ENCODE data around the gene BMF.
A peak's percentile ranks its signal among the peaks of the same experiment; 100 is the strongest.
"Not testable (repeated sequence)": the region's sequence is repeated elsewhere in the genome, so short reads cannot be mapped to it uniquely, and the experiment has no call there.

Gene BMF, protein sequence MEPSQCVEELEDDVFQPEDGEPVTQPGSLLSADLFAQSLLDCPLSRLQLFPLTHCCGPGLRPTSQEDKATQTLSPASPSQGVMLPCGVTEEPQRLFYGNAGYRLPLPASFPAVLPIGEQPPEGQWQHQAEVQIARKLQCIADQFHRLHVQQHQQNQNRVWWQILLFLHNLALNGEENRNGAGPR

DNA sequence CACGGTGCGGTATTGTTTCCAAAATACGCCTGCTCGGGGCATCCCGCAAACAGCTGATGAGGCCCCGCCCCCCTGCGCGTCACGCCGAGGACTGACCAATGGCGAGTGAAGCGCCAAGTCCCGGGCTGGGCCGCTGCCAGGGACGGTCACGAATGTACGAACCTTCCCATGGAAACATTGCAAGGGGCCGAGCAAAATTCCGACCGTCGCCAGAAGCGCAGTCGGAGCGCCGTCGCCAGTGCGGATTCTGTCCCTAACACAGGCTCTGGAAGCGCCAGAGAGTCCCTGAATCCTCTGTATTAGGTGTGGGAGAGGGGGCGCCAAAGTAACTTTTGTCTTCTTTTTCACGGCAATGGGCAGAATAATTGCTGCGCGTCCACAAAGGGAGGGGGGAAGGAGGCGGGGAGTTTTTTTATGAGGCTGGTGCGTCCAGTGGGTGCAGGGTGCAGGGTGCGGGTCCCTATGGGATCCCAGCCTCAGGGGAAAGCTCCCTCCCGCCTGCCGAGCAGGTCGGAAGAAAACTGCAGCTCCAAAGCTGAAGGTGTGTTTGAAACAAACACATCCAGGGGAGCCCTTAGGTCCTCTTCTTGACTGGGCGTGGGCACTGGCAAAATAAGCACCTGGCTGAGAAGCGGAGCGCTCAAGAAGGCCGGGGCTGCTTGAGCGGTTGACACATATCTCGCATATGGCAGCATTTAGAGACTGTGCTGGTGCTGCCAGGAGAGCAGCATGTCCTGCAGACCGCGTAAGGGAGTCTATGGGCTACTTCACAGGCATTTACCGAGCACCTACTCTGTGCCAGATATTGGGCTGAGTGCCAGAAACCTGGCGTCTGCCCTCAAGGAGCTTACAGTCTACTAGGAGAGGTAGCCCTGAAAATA is at the start of gene BMF:
TSS of gene BMF (minus strand) at position 25 of the 881 bp plus-strand sequence. CDS start 2,793 bp downstream, outside the sequence.
- no peak for FAIRE-seq

DNA sequence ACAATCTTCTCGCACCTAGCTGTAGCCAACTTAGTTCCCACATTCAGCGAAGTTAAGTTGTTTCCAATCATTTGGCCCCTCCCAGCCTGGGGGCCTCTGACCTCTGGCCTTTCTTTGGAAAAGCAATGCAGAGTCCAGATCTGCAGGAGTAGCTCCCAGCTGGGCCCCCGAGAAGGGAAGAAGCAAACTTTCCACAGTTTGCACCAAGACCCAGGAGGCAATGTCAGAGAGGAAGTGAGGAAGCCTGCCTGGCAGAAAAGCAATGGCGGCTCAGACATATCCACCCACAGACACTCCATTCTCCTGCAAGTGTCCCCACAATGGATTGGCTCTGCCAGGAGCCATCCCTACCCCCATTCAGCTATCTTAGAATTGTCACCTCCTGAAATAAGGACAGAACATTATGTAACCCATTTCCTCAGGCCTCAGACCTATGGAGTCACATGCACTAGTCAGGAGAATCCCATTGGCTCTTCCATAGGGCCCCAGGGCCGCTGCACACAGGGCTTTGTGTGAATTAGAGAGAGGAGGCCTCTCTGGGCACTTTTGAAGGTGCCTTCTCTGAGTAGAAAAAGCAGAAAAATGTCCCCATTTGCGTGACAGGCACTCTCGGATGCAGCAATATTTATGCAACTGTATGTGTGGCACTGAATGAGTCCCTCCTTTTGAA is 49.2 kb upstream of the BMF start:
- no peak for FAIRE-seq

DNA sequence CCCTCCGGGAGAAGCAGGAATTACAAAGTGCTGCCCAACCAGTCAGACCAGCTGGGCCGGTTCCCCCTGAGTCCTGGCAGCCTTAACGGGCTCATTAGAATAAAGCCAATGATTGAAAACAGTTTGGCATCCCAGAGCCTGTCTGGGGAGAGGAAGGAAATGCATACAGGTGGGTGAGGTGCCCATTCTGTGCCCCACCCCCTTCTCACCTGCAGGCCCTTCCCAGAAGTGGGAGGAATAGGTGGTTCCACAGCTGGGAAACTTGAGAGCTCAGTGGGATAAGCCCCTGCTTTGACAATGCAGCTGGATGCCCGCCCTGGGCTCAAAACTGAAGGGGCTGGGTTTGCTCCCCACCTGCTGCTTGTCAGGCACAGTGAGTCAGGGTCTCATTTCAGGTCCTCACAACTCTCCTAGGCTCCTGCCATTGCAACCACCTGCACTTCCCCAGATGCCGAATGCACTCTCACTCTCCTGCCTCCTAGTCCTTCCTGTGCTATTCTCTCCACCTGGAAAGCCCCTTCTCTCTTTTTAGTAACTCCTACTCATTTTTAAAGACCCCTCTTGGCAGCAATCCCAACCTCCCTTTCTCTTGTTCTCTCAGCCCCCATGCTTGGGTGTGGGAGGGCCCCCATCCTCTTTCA is 46.7 kb upstream of the BMF start:
- no peak for FAIRE-seq

DNA sequence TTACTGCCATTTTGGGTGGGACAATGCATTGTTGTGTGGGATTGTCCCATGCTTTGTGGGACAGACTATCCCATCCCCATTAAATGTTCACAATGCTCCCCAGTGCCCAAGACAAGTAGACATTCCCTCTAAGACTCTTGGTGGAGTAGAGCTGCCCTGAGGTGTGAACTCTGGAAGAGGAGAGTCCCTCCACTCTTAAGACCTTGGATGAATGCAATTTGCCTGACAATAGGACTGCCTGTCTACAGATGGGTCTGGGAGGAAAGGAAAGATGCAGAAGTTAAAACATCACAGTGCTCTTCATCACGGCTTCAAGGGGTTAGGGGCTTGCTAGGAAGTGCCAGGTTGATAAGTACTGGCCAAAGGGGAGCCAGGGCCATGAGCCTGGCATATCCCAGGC is 46.1 kb upstream of the BMF start:
- not testable (repeated sequence) for FAIRE-seq

DNA sequence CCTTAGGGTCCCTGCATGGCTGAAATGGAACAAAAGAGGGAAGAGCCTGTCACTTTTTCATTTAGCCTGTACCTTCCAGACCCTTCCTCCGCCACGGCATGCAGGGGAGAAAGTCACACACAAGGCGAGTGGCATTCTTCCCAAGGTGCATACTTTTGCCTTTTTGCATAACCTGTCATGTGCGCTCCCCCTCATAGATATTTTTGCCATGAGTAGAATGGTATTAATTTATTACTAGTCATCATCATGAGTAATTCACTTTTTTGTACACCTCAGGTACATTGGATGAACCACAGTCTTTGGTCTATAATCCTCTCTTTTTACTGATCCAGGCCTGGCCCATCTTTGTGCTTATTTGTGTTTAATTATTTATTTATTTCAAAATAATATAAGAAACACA is 43.3 kb upstream of the BMF start:
- FAIRE-seq: no peak

DNA sequence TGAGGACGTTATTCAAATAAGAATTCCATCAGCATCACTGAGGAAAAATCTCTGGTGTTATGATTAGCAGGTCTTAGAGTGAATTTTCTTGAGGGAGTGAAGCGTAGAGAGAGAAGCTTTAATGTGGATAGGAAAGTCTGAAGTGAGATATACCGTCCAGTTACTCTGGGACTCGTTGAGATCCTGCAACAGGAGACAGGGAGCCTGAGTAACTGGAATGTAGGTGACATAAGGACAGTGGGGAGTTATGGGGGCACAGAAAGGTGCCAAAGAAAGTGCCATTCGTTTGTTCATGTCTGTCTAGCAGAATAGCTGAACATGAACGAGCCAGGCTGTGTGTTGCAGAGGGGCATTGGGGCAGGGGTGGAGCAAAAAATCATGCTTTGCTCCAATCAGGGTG is 42.8 kb upstream of the BMF start:
- FAIRE-seq: no peak

DNA sequence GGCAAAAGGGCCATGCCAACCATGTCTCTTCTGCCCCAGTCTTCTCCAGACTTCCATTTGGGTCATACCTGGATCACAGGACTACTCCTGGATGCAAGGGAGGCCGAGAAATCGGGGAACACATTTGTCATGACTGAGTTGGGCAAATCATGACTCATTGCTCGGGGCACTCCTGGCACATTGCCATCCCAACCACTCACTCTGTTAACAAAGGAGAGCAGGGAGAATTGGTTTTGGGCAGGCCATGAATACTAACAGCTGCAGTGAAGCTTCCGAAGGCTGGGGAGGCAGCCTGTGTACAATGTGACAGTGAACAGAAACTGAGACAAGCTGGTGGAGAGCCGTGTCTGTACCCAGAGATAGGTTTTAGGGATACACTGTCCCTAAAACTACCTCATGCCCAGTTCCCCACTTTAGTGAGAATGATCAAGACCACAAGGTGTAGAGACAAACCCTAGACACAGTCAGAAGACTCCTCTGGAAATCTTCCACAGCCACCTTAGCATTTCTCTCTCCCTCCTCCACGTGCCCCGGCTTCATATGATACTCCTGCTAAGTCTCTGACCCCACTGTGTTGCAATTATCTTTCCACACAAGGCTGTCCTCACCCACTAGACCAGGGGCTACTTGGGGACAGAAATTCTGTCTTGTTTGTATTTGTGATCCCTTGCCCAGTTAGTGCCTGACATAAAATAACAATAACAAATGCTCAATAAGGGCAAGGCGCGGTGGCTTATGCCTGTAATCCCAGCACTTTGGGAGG is 41.7 kb upstream of the BMF start:
- FAIRE-seq: no peak

DNA sequence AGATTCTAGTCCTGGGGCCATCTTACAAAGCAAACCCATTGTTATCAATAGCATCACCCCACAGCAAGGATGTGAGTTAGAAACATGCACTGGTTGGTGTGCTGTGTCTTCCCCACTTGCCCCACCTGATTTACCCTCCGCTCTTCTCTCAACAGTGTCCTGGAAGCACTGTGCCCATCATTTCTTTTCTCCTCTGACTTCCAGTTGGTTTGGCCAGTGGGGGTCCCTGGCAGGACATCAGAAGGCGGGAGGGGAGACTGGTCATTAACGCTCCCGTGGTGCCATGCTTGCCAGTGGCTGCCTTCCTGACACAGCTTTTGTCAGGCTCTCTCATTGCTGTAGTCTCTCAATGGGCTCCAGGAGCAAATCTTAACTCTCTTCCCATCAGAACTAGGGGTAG is 40.7 kb upstream of the BMF start:
- FAIRE-seq: no peak

DNA sequence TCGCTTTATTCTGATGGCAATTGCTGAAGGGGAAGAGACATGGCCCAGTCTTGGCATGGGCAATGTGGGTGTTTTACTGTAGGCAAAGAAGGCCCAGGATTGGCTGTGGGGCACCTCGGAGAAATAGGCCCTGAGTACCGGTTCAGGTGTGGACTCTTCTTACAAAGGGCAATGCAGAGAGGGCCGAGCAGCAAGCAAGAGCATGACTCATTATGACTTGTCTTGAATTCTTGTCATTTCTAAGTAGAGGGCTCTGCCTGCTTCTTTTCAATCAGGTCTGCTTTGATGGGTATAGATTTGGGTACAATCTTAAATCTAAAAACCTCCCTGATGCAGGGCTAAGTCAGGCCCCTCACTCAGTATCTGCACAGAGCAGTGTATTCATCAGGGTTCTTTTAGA is 37.4 kb upstream of the BMF start:
- FAIRE-seq: no peak

DNA sequence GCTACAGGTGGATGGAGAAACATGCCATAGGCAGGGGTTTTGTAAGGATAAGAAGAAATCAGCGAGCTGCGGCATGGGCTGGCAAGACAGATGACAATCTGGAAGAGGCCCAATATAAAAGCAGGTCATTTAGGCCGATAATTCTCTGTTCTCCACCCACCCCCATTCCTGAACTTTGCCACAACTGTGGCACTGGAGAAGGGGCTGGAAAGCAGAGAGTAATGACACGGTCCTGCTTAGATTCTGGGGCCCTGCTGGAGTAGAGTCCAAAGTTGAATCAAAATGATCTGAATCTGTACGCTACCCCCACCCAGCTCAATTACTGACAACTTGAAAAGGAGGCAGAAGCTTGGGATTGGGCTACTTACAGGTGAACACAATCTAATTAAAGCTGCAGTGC is 33.7 kb upstream of the BMF start:
- FAIRE-seq: no peak

DNA sequence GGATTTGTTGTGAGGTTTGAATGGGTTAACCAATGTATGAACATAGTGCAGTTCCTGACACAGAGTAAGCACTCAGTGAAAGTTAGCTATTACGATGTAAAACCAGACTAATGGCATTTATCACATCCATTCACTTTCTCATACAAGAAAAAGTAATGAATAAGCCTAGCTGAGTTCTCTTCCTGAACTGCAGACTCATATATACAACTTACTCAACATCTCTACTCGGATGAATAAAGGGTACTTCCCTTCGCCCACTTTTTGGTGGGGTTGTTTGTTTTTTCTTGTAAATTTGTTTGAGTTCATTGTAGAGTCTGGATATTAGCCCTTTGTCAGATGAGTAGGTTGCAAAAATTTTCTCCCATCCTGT is 29.5 kb upstream of the BMF start:
- FAIRE-seq: not testable (repeated sequence)

DNA sequence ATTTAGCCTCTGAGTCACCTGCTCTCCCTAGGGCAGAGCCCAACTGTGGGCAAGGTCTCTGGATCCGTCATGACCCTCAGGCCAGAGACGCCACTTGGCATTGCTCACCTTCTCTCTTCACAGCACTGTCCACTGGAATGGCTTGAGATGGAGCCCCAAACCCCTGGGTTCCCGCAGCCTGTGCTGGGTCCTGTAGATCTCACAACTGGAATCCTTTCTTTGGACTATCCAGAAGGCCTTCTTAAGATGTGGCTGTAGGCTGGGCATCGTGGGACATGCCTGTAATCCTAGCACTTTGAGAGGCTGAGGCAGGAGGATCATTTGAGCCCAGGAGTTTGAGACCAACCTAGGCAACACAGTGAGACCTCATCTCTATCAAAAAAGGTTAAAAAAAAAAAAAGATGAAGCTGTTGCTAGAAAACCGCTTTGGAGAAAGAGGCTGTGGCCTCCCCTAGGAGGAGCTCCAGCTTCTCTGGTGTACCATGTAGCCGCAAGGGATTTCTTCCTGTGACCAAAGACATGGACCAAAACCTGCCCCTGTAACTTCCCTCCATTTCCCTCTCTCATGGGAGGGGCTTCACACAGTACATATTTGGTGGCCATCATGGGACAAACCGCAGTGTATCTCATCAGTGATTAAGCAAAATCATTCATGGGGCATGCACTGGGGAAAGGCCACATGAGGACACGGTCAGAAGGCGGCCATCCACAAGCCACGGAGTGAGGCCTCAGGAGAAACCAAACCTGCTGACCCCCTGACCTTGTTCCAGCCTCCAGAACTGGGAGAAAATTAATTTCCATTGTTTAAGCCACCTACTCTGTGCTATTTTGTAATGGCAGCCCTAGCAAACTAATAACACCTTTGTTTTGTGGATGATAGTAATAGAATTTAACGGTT is 28.9 kb upstream of the BMF start:
- FAIRE-seq: no peak

DNA sequence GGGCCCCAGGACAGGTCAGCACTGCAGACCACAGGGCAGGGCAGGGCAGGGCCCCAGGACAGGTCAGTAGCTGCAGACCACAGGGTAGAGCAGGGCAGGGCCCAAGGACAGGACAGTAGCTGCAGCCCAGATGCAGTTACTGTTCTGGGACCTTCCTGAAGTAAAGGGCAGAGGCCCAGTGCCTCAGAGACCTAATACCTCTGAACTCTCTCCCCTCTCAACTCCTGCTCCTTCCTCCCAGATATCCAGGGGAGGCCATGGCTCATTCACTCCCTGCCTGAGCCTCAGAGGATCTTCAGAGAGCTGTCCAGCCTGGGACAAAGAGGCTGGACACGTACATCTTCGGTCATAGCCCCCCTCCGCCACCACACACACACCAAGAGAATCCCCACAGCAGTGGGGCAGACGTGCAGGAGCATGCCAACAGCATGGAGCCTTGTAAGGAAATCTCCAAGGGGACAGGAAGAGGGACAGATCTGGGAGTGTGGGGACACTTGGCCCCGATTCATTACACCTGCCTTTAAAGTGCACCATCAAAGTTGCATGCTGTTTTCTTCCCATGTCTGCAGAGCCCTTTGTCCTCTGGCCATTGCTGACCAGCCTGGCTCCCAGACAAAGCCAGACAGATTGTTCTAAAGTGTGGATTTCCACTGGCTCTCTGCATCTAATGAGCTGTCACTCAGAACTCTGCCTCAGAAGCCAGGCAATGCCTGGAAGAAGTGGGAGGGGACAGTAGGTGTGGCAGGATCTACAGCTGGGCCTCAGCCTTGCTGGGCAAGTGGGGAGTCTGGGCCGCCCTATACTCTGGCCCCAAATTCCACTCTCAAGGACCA is 28.0 kb upstream of the BMF start:
- no peak for FAIRE-seq

DNA sequence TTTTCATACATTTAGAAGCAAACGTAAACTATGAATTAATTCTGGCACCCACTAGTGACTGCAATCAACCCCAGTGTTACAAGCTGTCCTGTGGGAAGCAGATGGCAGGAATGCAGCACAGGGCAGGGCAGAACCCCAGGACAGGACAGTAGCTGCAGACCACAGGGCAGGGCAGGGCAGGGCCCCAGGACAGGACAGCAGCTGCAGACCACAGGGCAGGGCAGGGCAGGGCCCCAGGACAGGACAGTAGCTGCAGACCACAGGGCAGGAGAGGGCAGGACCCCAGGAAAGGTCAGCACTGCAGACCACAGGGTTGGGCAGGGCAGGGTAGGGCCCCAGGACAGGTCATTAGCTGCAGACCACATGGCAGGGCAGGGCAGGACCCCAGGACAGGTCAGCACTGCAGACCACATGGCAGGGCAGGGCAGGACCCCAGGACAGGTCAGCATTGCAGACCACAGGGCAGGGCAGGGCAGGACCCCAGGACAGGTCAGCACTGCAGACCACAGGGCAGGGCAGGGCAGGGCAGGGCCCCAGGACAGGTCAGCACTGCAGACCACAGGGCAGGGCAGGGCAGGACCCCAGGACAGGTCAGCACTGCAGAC is 27.3 kb upstream of the BMF start:
- FAIRE-seq: not testable (repeated sequence)

DNA sequence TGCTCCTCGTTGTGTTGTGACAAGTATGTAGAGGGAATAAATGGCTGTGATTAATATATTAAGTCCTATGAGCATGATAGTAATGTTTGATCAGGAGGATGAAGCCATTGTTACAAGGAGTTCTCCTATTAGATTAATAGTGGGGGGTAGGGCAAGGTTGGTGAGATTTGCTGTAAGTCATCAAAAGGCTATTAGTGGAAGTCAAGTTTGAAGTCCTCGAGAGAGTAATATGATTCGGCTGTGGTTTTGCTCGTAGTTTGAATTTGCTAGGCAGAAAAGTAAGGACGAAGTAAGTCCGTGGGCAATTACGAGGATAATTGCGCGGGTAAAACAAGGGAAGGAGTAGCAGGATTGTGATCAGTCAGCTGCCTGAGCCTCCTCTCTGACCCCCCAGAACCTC is 26.2 kb upstream of the BMF start:
- FAIRE-seq: no peak

DNA sequence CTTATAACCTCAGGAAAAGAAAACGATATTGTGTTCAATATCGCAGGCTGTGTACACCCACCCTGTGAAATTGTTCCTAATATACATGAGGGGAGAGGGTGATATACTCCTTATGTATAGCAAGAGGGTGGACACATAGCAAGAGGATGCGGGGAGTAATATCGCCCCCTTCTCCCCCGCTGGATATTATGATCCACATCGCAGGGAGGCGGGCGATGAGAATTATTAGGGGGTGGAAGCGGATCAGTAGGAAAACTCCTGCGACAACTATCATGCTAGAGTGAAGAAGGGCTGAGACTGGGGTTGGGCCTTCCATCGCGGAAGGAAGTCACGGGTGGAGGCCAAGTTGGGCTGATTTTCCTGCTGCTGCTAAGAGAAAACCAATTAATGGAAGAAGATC is 24.9 kb upstream of the BMF start:
- FAIRE-seq: no peak

DNA sequence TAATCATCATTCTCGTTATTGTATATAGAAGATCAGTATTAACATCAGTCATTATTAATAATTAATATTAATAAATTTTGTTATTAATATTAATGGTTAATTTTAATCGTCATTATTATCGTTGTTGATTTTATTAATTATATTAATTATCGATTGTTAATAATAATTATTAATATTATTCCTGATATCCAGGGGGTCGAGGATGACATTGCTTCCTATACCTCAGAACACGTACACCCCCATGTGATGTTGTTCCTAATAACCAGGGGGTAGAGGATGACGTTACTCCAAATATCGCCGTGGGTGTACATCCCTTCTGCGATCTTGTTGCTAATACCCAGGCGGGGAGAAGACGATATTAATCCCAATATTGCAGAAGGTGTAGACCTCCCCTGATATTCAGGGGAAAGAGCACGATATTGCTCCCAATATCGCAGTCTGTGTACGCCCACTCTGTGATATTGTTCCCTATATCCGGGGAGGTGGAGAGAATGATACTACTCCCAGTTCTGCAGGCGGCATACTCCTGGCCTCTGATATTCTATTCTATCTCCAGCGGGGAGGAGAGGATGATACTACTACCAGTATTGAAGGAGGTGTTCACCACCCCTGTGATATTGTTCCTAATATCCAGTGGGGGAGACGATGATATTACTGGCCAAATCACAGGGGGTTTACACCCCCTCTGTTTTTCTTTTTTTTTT is 22.3 kb upstream of the BMF start:
- FAIRE-seq: peak; percentile 30

DNA sequence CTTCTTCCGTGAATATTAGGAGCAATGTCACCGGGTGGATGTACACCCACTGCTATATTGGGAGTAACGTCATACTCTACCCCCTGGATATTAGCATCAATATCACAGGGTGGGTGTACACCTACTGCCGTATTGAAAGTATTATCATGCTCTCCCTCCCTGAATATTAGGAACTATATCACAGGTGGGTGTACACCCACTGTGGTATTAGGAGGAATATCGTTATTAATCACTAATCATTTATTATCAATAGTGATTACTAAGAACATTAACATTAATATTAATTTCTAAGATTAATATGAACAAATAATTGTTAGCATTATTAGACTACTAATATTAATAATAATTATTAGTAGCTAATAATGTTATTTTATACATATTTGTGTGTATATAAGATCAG is 21.4 kb upstream of the BMF start:
- FAIRE-seq: no peak

DNA sequence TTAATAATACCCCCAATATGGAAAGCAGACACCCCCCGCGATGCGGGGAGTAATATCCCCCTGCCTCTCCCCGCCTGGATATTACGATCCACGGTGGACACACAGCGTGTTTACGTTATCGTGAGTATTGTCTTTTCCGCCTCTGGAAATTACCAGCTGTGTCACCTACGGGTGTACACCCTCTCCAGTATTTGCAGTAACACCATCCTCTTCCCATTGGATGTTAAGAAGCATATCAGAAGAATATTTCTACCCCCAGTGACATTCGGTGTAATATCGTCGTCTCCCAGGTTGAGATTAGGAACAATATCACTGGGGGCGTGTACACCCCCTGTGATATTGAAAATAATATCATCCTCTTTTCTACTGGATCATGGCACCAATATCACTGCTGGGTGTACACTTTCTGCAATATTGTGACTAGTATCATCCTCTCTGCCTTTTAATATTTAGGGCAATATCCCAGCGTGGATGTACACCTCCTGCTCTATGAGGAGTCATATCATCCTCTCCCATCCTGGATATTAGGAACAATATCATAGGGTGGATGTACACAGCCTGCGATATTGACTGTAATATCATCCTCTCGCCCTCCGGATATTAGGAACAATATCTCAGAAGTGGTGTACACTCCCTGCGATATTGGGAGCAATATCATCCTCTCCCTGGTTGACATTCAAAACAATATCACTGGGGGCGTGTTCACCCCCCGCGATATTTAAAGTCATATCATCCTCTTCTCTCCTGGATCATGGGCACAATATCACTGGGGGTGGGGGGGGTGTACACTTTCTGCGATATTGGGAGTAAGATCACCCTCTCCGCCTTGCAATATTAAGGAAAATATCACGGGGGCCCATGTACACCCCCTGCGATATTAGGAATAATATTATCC is 20.3 kb upstream of the BMF start:
- no peak for FAIRE-seq

Data from islet of Langerhans (tissue), 1 donor.